Spinal cord (tissue), 10 donors: ENCODE results near the gene CNIH4. TPM values are rescaled to one million over a fixed set of nuclear protein-coding genes. Genes with fewer than 3 reads are reported as not detected.
"Not testable (repeated sequence)": the region's sequence is repeated elsewhere in the genome, so short reads cannot be mapped to it uniquely, and the experiment has no call there.

ENCODE experiments used
- DNase-seq, 6 donors: peaks; one replicate each; pipeline versions ENCODE4 v3.0.0 to v3.0.0-alpha.2; 2013 to 2015; ENCODE audit warnings: low spot score in 6 of 6, low read depth in 4 of 6
- H3K27ac ChIP-seq: one replicate; pipeline ENCODE4 v1.5.1; 2013; ENCODE audit warnings: low read depth, low read length, control low read depth
- H3K27me3 ChIP-seq: one replicate; pipeline ENCODE4 v1.6.1; 2013; ENCODE audit warnings: low read length; ENCODE audit not compliant: control insufficient read depth, insufficient read depth
- H3K36me3 ChIP-seq: one replicate; pipeline ENCODE4 v1.6.1; 2013; ENCODE audit warnings: low read length; ENCODE audit not compliant: control insufficient read depth, insufficient read depth
- H3K4me1 ChIP-seq: one replicate; pipeline ENCODE4 v1.6.1; 2013; ENCODE audit warnings: low read length; ENCODE audit not compliant: control insufficient read depth, insufficient read depth
- H3K4me3 ChIP-seq: one replicate; pipeline ENCODE4 v1.5.1; 2013; ENCODE audit warnings: low read depth, low read length, control low read depth
- H3K9me3 ChIP-seq: one replicate; pipeline ENCODE4 v1.6.1; 2013; ENCODE audit warnings: low read length; ENCODE audit not compliant: control insufficient read depth, insufficient read depth
- WGBS: methylation state at CpG from one replicate; pipeline ENCODE4 v1.1.5; 2013; ENCODE audit warnings: missing lambda C conversion rate; ENCODE audit not compliant: insufficient coverage; 5-methylcytosine and 5-hydroxymethylcytosine counted together
- polyA plus RNA-seq, 2 donors: library from polyadenylated mRNA; unstranded; fragments of 120-200 nt; gene quantifications; one replicate each; pipeline ENCODE4 v1.2.1, GENCODE V29; 2013; ENCODE audit not compliant: insufficient read length in 2 of 2
- small RNA-seq: library from RNA; depleted of rRNA; stranded (forward); fragments of <200 nt; gene quantifications from one replicate; pipeline ENCODE3, GENCODE V24; 2014; ENCODE audit warnings: low replicate concordance
- total RNA-seq, 2 donors: library from RNA; depleted of rRNA in 1 of 2; stranded (reverse); fragments of 120-200 nt in 1 of 2; fragments of >200 nt in 1 of 2; gene quantifications; one replicate each; pipeline versions ENCODE4 v1.2.3 to v1.2.4, GENCODE V29; 2013 to 2014
- donor health status: healthy.

The CNIH4 gene
- total and polyA plus RNA-seq, 4 donors: 32.5 to 46.1 (median 33.3) TPM

DNA sequence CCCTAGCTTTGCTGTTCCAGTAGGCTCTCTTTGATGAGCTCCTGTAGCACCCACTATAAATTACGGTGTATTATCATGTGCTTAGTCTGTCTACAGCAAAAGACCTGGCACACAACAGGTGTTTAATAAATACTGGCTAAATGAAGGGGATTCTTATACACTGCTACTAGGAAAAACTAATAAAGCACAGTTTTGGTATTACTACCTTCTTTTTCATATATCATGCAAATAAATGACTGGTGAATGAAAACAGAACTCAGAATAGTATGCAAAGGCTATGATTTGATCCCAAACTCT, 51.6 kb downstream of the CNIH4 start:
- H3K27me3 ChIP-seq: no peaks in the 10 kb centered on the region
- no peak overlapping the region for H3K27ac ChIP-seq
- no peak overlapping the region for H3K4me3 ChIP-seq
- H3K4me1 ChIP-seq: no peaks in the 10 kb centered on the region
- H3K36me3 ChIP-seq: peaks cover 42% of the 10 kb centered on the region
- no CpG with 5 or more reads among the region's 1 CpG for WGBS
- no peaks in the 10 kb centered on the region for H3K9me3 ChIP-seq
- DNase-seq: no peak

DNA sequence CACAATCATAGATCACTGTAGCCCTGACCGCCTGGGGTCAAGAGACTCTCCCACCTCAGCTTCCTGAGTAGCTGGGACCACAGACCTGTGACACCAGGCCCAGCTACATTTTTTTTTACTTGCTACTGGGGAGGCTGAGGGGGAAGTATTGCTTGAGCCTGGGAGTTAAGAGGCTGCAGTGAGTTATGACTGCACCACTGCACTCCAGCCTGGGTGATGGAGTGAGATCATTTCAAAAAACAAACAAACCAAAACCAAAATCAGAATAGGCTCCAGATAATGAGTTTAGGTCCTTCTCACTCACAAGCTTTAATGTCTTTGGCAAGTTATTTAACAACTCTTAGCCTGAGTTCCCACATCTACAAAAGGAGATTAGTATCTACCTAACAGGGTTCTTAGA, 55.1 kb downstream of the CNIH4 start:
- H3K4me3 ChIP-seq: no peak overlapping the region
- H3K9me3 ChIP-seq: no peaks in the 10 kb centered on the region
- no peak for DNase-seq
- H3K27me3 ChIP-seq: no peaks in the 10 kb centered on the region
- no peak overlapping the region for H3K27ac ChIP-seq
- peaks cover 43% of the 10 kb centered on the region for H3K36me3 ChIP-seq
- WGBS: 100% methylated on average over 1 of the region's 1 CpG
- no peaks in the 10 kb centered on the region for H3K4me1 ChIP-seq

- H3K27me3 ChIP-seq: no peaks in the 10 kb centered on the region
- H3K9me3 ChIP-seq: no peaks in the 10 kb centered on the region
- H3K27ac ChIP-seq: no peak overlapping the region
- peaks cover 38% of the 10 kb centered on the region for H3K36me3 ChIP-seq
- H3K4me3 ChIP-seq: no peak overlapping the region
- DNase-seq: no peak
- H3K4me1 ChIP-seq: no peaks in the 10 kb centered on the region
Measured at GRCh38 chr1:224420106-224420505, 63.4 kb downstream of the CNIH4 start.

DNA sequence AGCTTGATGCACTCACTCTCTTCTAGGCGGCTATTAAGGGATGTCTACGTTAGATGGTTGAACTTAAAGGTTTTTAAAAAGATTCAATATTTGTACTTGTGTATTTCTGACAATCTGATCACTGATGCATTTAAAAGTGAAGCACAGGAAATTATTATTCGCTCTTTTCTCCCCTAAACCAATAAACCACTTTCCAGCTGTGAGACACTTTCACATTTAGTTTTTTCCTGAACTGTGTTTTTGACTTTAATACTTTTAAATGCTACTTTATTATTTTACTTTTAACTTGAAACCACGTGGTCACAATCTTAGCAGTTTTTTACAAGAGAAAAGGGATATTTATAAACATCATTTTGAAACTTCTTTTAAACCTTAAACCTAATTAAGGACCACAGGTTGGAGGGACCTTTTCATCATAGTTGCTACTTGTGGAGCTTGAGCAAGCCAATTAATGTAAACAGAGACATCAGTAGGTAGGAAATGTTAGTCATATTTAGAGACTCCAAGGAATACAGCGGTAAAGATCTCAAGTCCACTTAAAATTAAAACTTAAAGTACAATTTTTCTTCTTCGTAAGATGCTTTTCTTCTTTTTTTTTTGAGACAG, 68.7 kb downstream of the CNIH4 start:
- WGBS: 91% methylated on average over 1 of the region's 6 CpGs

GRCh38 chr1:224426869-224427268, 70.2 kb downstream of the CNIH4 start:
- not testable (repeated sequence) for H3K27ac ChIP-seq, H3K4me3 ChIP-seq, H3K27me3 ChIP-seq, DNase-seq, H3K4me1 ChIP-seq, H3K9me3 ChIP-seq
- WGBS: no CpG with 5 or more reads among the region's 8 CpGs
- peaks cover 23% of the 10 kb centered on the region for H3K36me3 ChIP-seq

More for the DNA sequence above, 68.7 kb downstream of the CNIH4 start:
- H3K27ac ChIP-seq: no peak overlapping the region
- H3K27me3 ChIP-seq: no peaks in the 10 kb centered on the region
- H3K36me3 ChIP-seq: peaks cover 32% of the 10 kb centered on the region
- no peaks in the 10 kb centered on the region for H3K4me1 ChIP-seq
- DNase-seq: no peak
- H3K4me3 ChIP-seq: no peak overlapping the region
- H3K9me3 ChIP-seq: no peaks in the 10 kb centered on the region

DNA sequence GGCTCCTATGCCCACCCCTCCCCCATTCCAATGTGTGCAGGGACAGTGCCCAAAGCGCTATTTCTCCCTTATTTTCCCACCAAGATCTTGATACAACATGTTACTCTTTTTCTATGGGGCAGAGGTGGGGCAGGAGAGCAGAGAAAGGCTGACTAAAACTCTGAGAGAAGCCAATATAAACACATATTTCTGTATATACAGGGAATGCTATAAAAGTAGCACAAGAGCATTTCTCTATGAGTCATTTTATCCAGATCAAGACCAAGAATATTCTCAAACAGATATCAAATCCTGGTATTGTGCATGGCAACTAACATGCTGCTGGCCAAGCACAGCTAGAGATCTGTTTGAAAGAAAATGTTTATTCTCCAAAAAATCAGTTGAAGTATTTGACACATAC, 70.7 kb downstream of the CNIH4 start:
- peaks cover 18% of the 10 kb centered on the region for H3K36me3 ChIP-seq
- H3K27ac ChIP-seq: no peak overlapping the region
- H3K27me3 ChIP-seq: no peaks in the 10 kb centered on the region
- H3K9me3 ChIP-seq: no peaks in the 10 kb centered on the region
- DNase-seq: peak in 1 of 6 donors; percentile 2
- no CpG with 5 or more reads among the region's 1 CpG for WGBS
- no peak overlapping the region for H3K4me3 ChIP-seq
- H3K4me1 ChIP-seq: no peaks in the 10 kb centered on the region

DNA sequence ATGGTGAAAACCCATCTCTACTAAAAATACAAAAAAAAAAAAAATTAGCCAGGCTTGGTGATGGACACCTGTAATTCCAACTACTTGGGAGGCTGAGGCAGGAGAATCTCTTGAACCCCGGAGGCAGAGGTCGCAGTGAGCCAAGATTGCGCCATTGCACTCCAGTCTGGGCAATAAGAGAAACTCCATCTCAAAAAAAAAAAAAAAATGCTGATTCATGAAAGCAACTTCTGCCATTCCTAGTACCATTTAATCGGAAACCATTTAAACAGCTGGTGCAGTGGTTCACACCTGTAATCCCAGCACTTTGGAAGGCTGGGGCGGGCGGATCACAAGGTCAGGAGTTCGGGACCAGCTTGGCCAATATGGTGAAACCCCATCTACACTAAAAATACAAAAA, 72.0 kb downstream of the CNIH4 start:
- not testable (repeated sequence) for H3K4me1 ChIP-seq, H3K4me3 ChIP-seq, DNase-seq, H3K27ac ChIP-seq, H3K27me3 ChIP-seq, H3K9me3 ChIP-seq, H3K36me3 ChIP-seq
- 96% methylated on average over 5 of the region's 7 CpGs for WGBS

Small RNA genes within 50 kb of the gene (small RNA-seq; reads per million reads assigned to genes)
- gene MIR4742: 0.36 reads per million, percentile 38 among the genes with 10 or more reads in this experiment

Other genes with a start within 250 kb of the CNIH4 start
- gene FBXO28, start 242.8 kb upstream of the CNIH4 start, total RNA-seq: 10 to 100 TPM; 26.0 to 42.3 TPM
- gene FBXO28, start 242.8 kb upstream of the CNIH4 start, polyA plus RNA-seq: 10 to 100 TPM; 20.1 to 27.2 TPM
- gene DEGS1, start 173.6 kb upstream of the CNIH4 start, total RNA-seq: 10 to 100 TPM; 70.3 to 94.4 TPM
- 10 to 100 TPM; 79.3 to 80.3 TPM for gene DEGS1, start 173.6 kb upstream of the CNIH4 start, polyA plus RNA-seq
- gene NVL, start 26.7 kb upstream of the CNIH4 start, total RNA-seq: 10 to 100 TPM; 29.6 to 31.5 TPM
- gene NVL, start 26.7 kb upstream of the CNIH4 start, polyA plus RNA-seq: 10 to 100 TPM; 31.4 to 33.9 TPM
- gene WDR26, start 77.9 kb downstream of the CNIH4 start, total RNA-seq: 100 to 1,000 TPM in 1 of 2 donors, 10 to 100 TPM in 1; 54.9 to 110 TPM
- 10 to 100 TPM; 61.8 to 73.3 TPM for gene WDR26, start 77.9 kb downstream of the CNIH4 start, polyA plus RNA-seq